Measurements from ENCODE around the gene NOC3L. TPM values are rescaled to one million over a fixed set of nuclear protein-coding genes. Genes with fewer than 3 reads are reported as not detected.

Gene NOC3L
- total and polyA plus RNA-seq, 2 donors (not counting 3 experiments of a cell fraction or from before 2014, with no cell fraction given), result 4.3 to 20.5 TPM

DNA sequence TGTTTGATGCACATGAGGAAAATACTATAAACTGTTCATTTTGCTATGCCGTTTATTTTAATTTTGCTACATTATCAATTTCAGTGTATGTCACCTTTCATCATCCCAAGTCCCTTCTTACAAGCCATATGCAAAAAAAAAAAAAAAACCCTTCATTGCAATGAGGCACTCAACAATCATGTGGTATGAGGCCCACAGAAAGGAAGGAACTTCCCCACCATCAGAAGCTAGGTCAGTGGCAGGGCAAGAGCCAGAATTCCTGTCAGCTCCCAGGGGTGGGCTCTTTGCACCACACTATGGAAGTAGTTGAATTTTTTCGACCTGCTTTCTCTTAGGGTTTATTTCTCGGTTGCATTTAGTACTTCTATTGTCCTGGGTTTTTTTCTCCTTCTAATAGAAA is 75.4 kb downstream of the NOC3L start:
- no peak overlapping the region for H3K27ac ChIP-seq (ENCODE audit: insufficient read depth, low read depth, low read length)
- intact Hi-C loops (cut with micrococcal nuclease), result no loop called here
- TF ChIP-seq POLR2AphosphoS5 (IDR thresholded peaks at IDR 0.05; ENCODE audit: insufficient read depth, low read depth, low read length), result no peak
- no peak for TF ChIP-seq EZH2 (IDR thresholded peaks at IDR 0.05; ENCODE audit: borderline replicate concordance, low read depth, low read length, severe bottlenecking)
- no peak for TF ChIP-seq CTCF (IDR thresholded peaks at IDR 0.05; ENCODE audit: extremely low read depth in 1 of 2, insufficient read depth in 1 of 2, low read depth in 1 of 2, low read length in 2 of 2)
- TF ChIP-seq POLR2A (IDR thresholded peaks at IDR 0.05; ENCODE audit: low read depth, low read length), result no peak
- no peak for TF ChIP-seq FOS (IDR thresholded peaks at IDR 0.05; ENCODE audit: borderline replicate concordance, insufficient read depth, low read length)
- TF ChIP-seq, protein P1, sequence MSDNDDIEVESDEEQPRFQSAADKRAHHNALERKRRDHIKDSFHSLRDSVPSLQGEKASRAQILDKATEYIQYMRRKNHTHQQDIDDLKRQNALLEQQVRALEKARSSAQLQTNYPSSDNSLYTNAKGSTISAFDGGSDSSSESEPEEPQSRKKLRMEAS (IDR thresholded peaks at IDR 0.05; ENCODE audit: insufficient read depth, insufficient read length), result no peak
- TF ChIP-seq GATA2 (IDR thresholded peaks at IDR 0.05; ENCODE audit: insufficient read depth, insufficient read length, low read depth, low read length), result no peak
- no peak for TF ChIP-seq JUN (IDR thresholded peaks at IDR 0.05; ENCODE audit: borderline replicate concordance, insufficient read depth, insufficient read length, low read depth)
- TF ChIP-seq MYC (IDR thresholded peaks at IDR 0.05; ENCODE audit: low read depth, low read length), result no peak
- H3K36me3 ChIP-seq (ENCODE audit: control insufficient read depth in 2 of 2, extremely low read depth in 1 of 2, insufficient read depth in 2 of 2, low read length in 2 of 2), result no peaks in the 10 kb centered on the region
- no peaks in the 10 kb centered on the region for H4K20me1 ChIP-seq (replicated peaks; ENCODE audit: control insufficient read depth, extremely low read depth, insufficient read depth, low read length)
- H3K9me3 ChIP-seq (replicated peaks; ENCODE audit: control insufficient read depth, insufficient read depth, low read length), result no peaks in the 10 kb centered on the region
- no peak overlapping the region for H3K9ac ChIP-seq (replicated peaks; ENCODE audit: extremely low read depth, insufficient read depth, low read length)
- DNase-seq (ENCODE audit: low read depth, low spot score) (peak; percentile 88), FAIRE-seq (no peak)
- H3K4me1 ChIP-seq (ENCODE audit: control insufficient read depth, extremely low read depth, insufficient read depth, low read length), result no peaks in the 10 kb centered on the region
- dilution Hi-C loops (cut with MboI; ENCODE audit: extremely low pct_ligation_motif_present, low sequenced_read_pairs), result no loop called here
- no peak overlapping the region for H3K4me3 ChIP-seq (replicated peaks in 1 of 3; ENCODE audit: insufficient read depth in 1 of 3, low read depth in 1 of 3, low read length in 3 of 3)
- no TSS peak for BruUV-seq (replicated peaks)
- no peak overlapping the region for H2AFZ ChIP-seq (ENCODE audit: low read depth, low read length)
- ChIA-PET CTCF (interaction anchor here (0.9 to 2.6 kb wide), 7 partner anchors 22 to 371 kb away, joined by 3 to 26 read pairs (median 4); partner anchors contain the start of gene NOC3L), POLR2A (no interaction called here)
- H3K27me3 ChIP-seq (ENCODE audit: control insufficient read depth in 2 of 2, insufficient read depth in 2 of 2, low read length in 2 of 2), result peaks cover 0 to 2% of the 10 kb centered on the region in 2 experiments
- H3K4me2 ChIP-seq (ENCODE audit: insufficient read depth, low read length), result no peak overlapping the region
- H3K79me2 ChIP-seq (ENCODE audit: control insufficient read depth, insufficient read depth, low read length), result no peaks in the 10 kb centered on the region
- no peaks in the 10 kb centered on the region for H3K9me1 ChIP-seq (replicated peaks; ENCODE audit: control insufficient read depth, extremely low read depth, insufficient read depth, low read length)

Data from endothelial cell of umbilical vein (primary cell).